K562 (cell line): ENCODE results near the gene ITGA7. TPM values are rescaled to one million over a fixed set of nuclear protein-coding genes. Genes with fewer than 3 reads are reported as not detected.

ENCODE experiments used
- ADNP ChIP-seq: fragments of 200-800 bp; sonication (Bioruptor generic); IDR thresholded peaks from 2 replicates; pipeline ENCODE4 v1.6.1; 2016; ENCODE audit warnings: missing genetic modification characterization, missing compliant biosample characterization
- BMI1 ChIP-seq: fragments of 150-350 bp; IDR thresholded peaks from 2 replicates; pipeline ENCODE4 v1.6.1; 2014; ENCODE audit warnings: low read length
- C11orf30 ChIP-seq: fragments of 450-650 bp; IDR thresholded peaks from 2 replicates; pipeline ENCODE4 v1.6.1; 2016; ENCODE audit warnings: low read depth, mild to moderate bottlenecking
- ERF ChIP-seq: fragments of 450-650 bp; formaldehyde crosslinking; IDR thresholded peaks from 2 replicates; pipeline ENCODE4 v1.4.0; 2020; ENCODE audit warnings: mild to moderate bottlenecking, mixed read lengths
- MCM2 ChIP-seq: fragments of 450-650 bp; IDR thresholded peaks from 2 replicates; pipeline ENCODE4 v1.6.1; 2017; ENCODE audit warnings: low read depth, mild to moderate bottlenecking
- NFIC ChIP-seq: fragments of 450-650 bp; IDR thresholded peaks from 2 replicates; pipeline ENCODE4 v1.6.1; 2017; ENCODE audit warnings: mild to moderate bottlenecking, inconsistent platforms
- PKNOX1 ChIP-seq: fragments of 450-650 bp; IDR thresholded peaks from 2 replicates; pipeline ENCODE4 v1.6.1; 2016
- SRSF7 ChIP-seq: fragments of 200-400 bp; formaldehyde crosslinking; optimal IDR thresholded peaks from 2 replicates; pipeline ENCODE3; 2017; ENCODE audit warnings: mild to moderate bottlenecking, low read depth, low read length
- STAT5A ChIP-seq: IDR thresholded peaks from 2 replicates; pipeline ENCODE4 v1.6.1; 2012; ENCODE audit warnings: low read length, inconsistent platforms, borderline replicate concordance
- polyA plus RNA-seq, 8 experiments: library from polyadenylated mRNA; depleted of rRNA in 4 of 8; stranded (reverse) in 5 of 8; unstranded in 3 of 8; fragments of >200 nt; fragmentation: Nextera tagmentation in 2 of 8; fragmentation: Illumina TruSeq in 1 of 8; extraction: Ambion mirVana in 2 of 8; extraction: Trizol in 1 of 8; gene quantifications; 2 replicates each; pipeline versions ENCODE4 v1.2.1 to v1.2.3, GENCODE V29; 2011 to 2014; ENCODE audit warnings: inconsistent platforms in 1 of 8, missing spikeins in 1 of 8
- total RNA-seq, 7 experiments: library from RNA; depleted of rRNA in 6 of 7; stranded (reverse); fragments of >200 nt in 6 of 7; fragmentation: Illumina TruSeq in 2 of 7; extraction: Trizol in 2 of 7; gene quantifications; 2 replicates each; pipeline versions ENCODE4 v1.2.1 to v1.2.3, GENCODE V29; 2011 to 2021; ENCODE audit warnings: low replicate concordance in 1 of 7
- TF ChIP-seq, protein P1 (sequence below): fragments of 250-450 bp; sonication (Bioruptor Pico); IDR thresholded peaks from 2 replicates; pipeline ENCODE4 v1.8.0; 2021; ENCODE audit warnings: moderate library complexity, mild to moderate bottlenecking, inconsistent platforms

ITGA7 gene
- total and polyA plus RNA-seq, 9 of the 15 experiments (the other 6 are each of a cell fraction or from before 2014, with no cell fraction given): 0.11 to 2.3 (median 0.56) TPM; not detected in 1

- peak; percentile 70; the same call in 1 of the 2 replicates for TF ChIP-seq BMI1
- TF ChIP-seq MCM2: no peak
- TF ChIP-seq, protein P1, sequence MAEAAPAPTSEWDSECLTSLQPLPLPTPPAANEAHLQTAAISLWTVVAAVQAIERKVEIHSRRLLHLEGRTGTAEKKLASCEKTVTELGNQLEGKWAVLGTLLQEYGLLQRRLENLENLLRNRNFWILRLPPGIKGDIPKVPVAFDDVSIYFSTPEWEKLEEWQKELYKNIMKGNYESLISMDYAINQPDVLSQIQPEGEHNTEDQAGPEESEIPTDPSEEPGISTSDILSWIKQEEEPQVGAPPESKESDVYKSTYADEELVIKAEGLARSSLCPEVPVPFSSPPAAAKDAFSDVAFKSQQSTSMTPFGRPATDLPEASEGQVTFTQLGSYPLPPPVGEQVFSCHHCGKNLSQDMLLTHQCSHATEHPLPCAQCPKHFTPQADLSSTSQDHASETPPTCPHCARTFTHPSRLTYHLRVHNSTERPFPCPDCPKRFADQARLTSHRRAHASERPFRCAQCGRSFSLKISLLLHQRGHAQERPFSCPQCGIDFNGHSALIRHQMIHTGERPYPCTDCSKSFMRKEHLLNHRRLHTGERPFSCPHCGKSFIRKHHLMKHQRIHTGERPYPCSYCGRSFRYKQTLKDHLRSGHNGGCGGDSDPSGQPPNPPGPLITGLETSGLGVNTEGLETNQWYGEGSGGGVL (CRISPR knock-in tag): no peak
- TF ChIP-seq ADNP (tag): no peak
- peak; percentile 96 for TF ChIP-seq NFIC
- TF ChIP-seq STAT5A: no peak
- no peak for TF ChIP-seq SRSF7
- TF ChIP-seq PKNOX1: peak; percentile 85
- TF ChIP-seq C11orf30: peak; percentile 95
- no peak for TF ChIP-seq ERF (CRISPR knock-in tag)
These were observed 30.7 kb upstream of the ITGA7 start (continued) for GRCh38 chr12:55738123-55739024.
